Breast epithelium (tissue), 3 donors: ENCODE results near the gene SPHKAP.

Experiments used
- CTCF ChIP-seq, 3 donors: fragments of 450-650 bp; IDR thresholded peaks; one replicate each; pipeline ENCODE4 v1.5.1; 2016 to 2017; ENCODE audit warnings: antibody characterized with exemption in 3 of 3, mild to moderate bottlenecking in 3 of 3, moderate library complexity in 3 of 3
- POLR2A ChIP-seq: fragments of 450-650 bp; IDR thresholded peaks from one replicate; pipeline ENCODE4 v1.6.1; 2016; ENCODE audit warnings: antibody characterized with exemption, mild to moderate bottlenecking, moderate library complexity
- POLR2AphosphoS5 ChIP-seq, 3 donors: sonication (generic); formaldehyde crosslinking; IDR thresholded peaks; one replicate each; pipeline ENCODE4 v1.6.1; 2017; ENCODE audit warnings: antibody characterized with exemption in 3 of 3

GRCh38 chr2:228084717-228085116 lies 96.8 kb downstream of the SPHKAP start:
- no peak for TF ChIP-seq CTCF (IDR thresholded peaks at IDR 0.05)
- TF ChIP-seq POLR2A: no peak
- TF ChIP-seq POLR2AphosphoS5 (IDR thresholded peaks at IDR 0.05): no peak
